ENCODE measurements around the gene PTPN4.

The PTPN4 gene

GRCh38 chr2:119814216-119814615 is 54.5 kb downstream of the PTPN4 start:
- DNase-seq: no peak

GRCh38 chr2:119818792-119819191 is 59.1 kb downstream of the PTPN4 start:
- no peak for DNase-seq

- DNase-seq: no peak
Observed at GRCh38 chr2:119819846-119820245, 60.1 kb downstream of the PTPN4 start.

- DNase-seq: no peak
Observed at GRCh38 chr2:119820275-119820674, 60.6 kb downstream of the PTPN4 start.

GRCh38 chr2:119821266-119821665 is 61.5 kb downstream of the PTPN4 start:
- no peak for DNase-seq

- peak; percentile 31 for DNase-seq
Observed at GRCh38 chr2:119823734-119824334, 64.1 kb downstream of the PTPN4 start.

GRCh38 chr2:119826370-119826961 is 66.7 kb downstream of the PTPN4 start:
- peak; percentile 38 for DNase-seq

- DNase-seq: no peak
Observed at GRCh38 chr2:119827866-119828507, 68.3 kb downstream of the PTPN4 start.

GRCh38 chr2:119836455-119837142 is 76.9 kb downstream of the PTPN4 start:
- no peak for DNase-seq

GRCh38 chr2:119837350-119837749 is 77.6 kb downstream of the PTPN4 start:
- DNase-seq: no peak

- DNase-seq: no peak
Observed at GRCh38 chr2:119837759-119838158, 78.0 kb downstream of the PTPN4 start.

GRCh38 chr2:119838179-119838578 is 78.5 kb downstream of the PTPN4 start:
- DNase-seq: no peak

- DNase-seq: no peak
Observed at GRCh38 chr2:119841550-119841949, 81.8 kb downstream of the PTPN4 start.

- no peak for DNase-seq
Observed at GRCh38 chr2:119846021-119846420, 86.3 kb downstream of the PTPN4 start.

- DNase-seq: no peak
Observed at GRCh38 chr2:119849838-119850565, 90.3 kb downstream of the PTPN4 start.

GRCh38 chr2:119852214-119852613 is 92.5 kb downstream of the PTPN4 start:
- DNase-seq: no peak

- DNase-seq: no peak
Observed at GRCh38 chr2:119853777-119854399, 94.2 kb downstream of the PTPN4 start.

- DNase-seq: no peak
Observed at GRCh38 chr2:119856469-119856901, 96.8 kb downstream of the PTPN4 start.

GRCh38 chr2:119857742-119858141 is 98.0 kb downstream of the PTPN4 start:
- no peak for DNase-seq

- DNase-seq: no peak
Observed at GRCh38 chr2:119859528-119859927, 99.8 kb downstream of the PTPN4 start.

- DNase-seq: no peak
Observed at GRCh38 chr2:119860924-119861323, 101.2 kb downstream of the PTPN4 start.

- DNase-seq: no peak
Observed at GRCh38 chr2:119862127-119862889, 102.6 kb downstream of the PTPN4 start.

All from activated CD4-positive, alpha-beta T cell treated with anti-CD3 and anti-CD28 coated beads, Interleukin-2, amount 50 U/mL, for 1 hour (primary cell).